AG04449 (cell line): Measurements from ENCODE around the gene HERC4.
"Not testable (repeated sequence)": the region's sequence is repeated elsewhere in the genome, so short reads cannot be mapped to it uniquely, and the experiment has no call there.

Source experiments
- CTCF ChIA-PET: fragments of 350-600 bp; formaldehyde crosslinking; extraction: SDS; loops from one replicate; lab custom pipeline; 2021; ENCODE audit warnings: antibody characterized with exemption; lab: Yijun Ruan, JAX
- POLR2A ChIA-PET: fragments of 400-600, 350-600 bp; formaldehyde crosslinking; extraction: SDS; loops from one replicate; lab custom pipeline; 2020; ENCODE audit warnings: antibody characterized with exemption, inconsistent platforms; lab: Yijun Ruan, JAX
- DNase-seq: peaks from one replicate; pipeline ENCODE4 v3.0.0-alpha.2; 2010; ENCODE audit warnings: low read depth, low spot score
- H3K4me3 ChIP-seq: 2 replicates; pipeline ENCODE4 v1.5.1; 2011; ENCODE audit warnings: low read depth, mild to moderate bottlenecking, control low read depth, low read length
- TF ChIP-seq, protein P1 (sequence below): IDR thresholded peaks from one replicate; pipeline ENCODE4 v1.5.1; 2011; ENCODE audit warnings: mild to moderate bottlenecking, moderate library complexity, low read length, control low read depth, inconsistent platforms; ENCODE audit not compliant: insufficient read depth; ENCODE audit errors: missing control alignments

The HERC4 gene

DNA sequence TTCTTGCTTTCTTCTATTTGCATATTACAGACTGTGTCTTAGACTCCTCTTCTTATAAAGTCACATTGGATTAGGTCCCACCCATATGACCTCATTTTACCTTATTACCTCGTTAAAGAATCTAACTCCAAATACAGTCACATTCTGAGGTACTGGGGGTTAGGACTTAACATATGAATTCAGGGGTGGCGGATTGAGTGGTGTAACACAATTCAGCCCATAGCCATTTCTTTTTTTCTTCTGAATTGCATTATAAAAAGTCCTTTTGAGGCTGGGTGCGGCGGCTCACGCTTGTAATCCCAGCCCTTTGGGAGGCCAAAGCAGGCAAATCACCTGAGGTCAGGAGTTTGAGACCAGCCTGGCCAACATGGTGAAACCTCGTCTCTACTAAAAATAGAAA lies 6.8 kb upstream of the HERC4 start:
- POLR2A ChIA-PET, result no interaction called here
- H3K4me3 ChIP-seq, result no peak overlapping the region
- DNase-seq, result no peak
- TF ChIP-seq, protein P1, sequence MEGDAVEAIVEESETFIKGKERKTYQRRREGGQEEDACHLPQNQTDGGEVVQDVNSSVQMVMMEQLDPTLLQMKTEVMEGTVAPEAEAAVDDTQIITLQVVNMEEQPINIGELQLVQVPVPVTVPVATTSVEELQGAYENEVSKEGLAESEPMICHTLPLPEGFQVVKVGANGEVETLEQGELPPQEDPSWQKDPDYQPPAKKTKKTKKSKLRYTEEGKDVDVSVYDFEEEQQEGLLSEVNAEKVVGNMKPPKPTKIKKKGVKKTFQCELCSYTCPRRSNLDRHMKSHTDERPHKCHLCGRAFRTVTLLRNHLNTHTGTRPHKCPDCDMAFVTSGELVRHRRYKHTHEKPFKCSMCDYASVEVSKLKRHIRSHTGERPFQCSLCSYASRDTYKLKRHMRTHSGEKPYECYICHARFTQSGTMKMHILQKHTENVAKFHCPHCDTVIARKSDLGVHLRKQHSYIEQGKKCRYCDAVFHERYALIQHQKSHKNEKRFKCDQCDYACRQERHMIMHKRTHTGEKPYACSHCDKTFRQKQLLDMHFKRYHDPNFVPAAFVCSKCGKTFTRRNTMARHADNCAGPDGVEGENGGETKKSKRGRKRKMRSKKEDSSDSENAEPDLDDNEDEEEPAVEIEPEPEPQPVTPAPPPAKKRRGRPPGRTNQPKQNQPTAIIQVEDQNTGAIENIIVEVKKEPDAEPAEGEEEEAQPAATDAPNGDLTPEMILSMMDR, result no peak
- CTCF ChIA-PET, result interaction anchor here (1.3 to 8.5 kb wide), 3 partner anchors 58 to 125 kb away, joined by 7 to 347 read pairs (median 9); no protein-coding TSS in a partner anchor

DNA sequence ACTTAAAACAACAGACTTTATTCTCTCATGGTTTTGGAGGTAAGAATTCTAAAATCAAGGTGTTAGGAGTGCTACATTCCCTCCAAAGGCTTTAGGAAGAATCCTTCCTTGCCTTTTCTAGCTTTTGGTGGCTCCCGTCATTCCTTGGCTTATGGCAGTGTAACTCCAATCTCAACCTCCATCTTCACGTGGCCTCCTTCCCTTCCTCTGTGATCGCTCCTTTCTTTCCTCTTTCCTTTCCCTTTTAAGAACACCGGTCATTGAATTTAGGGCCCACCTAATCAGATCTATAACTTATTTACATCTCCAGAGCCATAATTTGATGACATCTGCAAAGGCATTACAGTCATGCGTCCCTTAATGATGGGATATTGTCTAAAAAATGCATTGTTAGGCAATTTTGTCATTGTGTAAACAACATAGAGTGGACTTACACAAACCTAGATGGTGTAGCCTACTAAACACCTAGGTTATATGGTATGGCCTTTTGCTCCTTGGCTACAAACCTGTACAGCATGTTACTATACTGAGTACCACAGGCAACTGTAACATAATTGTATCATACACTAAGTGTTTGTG lies 5.9 kb upstream of the HERC4 start:
- TF ChIP-seq, protein P1, result no peak
- H3K4me3 ChIP-seq, result no peak overlapping the region
- CTCF ChIA-PET, result interaction anchor here (1.3 to 8.5 kb wide), 2 partner anchors 74 to 126 kb away, joined by 7 to 347 read pairs; no protein-coding TSS in a partner anchor
- DNase-seq, result no peak
- POLR2A ChIA-PET, result no interaction called here

DNA sequence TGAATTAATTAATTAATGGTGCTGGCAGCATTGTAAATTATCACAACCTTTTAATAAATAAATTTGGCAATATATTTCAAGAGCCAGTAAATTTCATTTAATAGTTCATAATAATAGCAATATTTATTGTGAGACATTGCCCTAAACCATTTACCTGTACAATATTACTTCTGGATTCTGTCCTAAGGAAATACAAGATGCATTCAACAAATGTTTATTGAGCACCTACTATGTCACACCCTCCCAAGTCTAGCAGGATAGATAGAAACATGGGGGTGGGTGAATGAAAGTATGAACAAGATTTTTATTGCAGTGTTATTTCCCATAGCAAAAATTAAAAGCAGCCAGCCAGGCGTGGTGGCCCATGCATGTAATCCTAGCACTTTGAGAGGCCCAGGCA lies 4.4 kb upstream of the HERC4 start:
- POLR2A ChIA-PET, result no interaction called here
- TF ChIP-seq, protein P1, result no peak
- CTCF ChIA-PET, result interaction anchor here (4.6 kb wide), 1 partner anchor 76 kb away, joined by 50 read pairs; no protein-coding TSS in a partner anchor
- DNase-seq, result no peak
- H3K4me3 ChIP-seq, result no peak overlapping the region

DNA sequence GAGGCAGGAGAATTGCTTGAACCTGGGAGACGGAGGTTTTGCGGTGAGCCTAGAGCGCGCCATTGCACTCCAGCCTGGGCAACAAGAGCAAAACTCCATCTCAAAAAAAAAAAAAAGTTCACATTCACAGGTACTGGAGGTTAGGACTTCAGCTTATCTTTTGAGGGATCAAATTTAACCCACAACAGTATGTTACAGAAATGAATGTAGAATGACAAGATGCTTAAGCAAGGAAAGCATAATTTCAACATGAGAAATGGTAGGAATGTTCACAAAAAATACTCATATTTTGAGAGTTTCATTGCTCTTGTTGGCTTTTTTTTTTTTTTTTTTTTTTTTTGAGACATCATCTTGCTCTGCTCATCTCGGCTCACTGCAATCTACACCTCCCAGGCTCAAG lies 1.9 kb upstream of the HERC4 start:
- ChIA-PET POLR2A (no interaction called here), CTCF (interaction anchor here (1.1 to 4.6 kb wide), 5 partner anchors 79 to 225 kb away, joined by 3 to 50 read pairs (median 4); no protein-coding TSS in a partner anchor)
- H3K4me3 ChIP-seq, result no peak overlapping the region
- TF ChIP-seq, protein P1, result no peak
- DNase-seq, result no peak

DNA sequence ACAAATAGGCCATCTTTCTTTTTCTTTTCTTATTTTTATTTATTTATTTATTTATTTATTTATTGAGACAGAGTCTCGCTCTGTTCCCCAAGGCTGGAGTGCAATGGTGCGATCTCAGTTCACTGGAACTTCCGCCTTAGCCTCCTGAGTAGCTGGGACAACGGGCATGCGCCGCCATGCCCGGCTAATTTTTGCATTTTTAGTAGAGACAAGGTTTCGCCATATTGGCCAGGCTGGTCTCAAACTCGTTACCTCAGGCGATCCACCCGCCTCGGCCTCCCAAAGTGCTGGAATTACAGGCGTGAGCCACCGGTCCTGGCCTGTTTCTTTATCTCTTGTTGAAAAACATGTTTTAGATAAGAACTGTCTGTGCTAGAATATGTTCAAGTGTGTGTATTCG lies 998 bp upstream of the HERC4 start:
- DNase-seq, POLR2A ChIA-PET, H3K4me3 ChIP-seq: not testable (repeated sequence)
- CTCF ChIA-PET, result interaction anchor here (1.4 to 4.6 kb wide), 2 partner anchors 80 to 137 kb away, joined by 5 to 50 read pairs; no protein-coding TSS in a partner anchor

DNA sequence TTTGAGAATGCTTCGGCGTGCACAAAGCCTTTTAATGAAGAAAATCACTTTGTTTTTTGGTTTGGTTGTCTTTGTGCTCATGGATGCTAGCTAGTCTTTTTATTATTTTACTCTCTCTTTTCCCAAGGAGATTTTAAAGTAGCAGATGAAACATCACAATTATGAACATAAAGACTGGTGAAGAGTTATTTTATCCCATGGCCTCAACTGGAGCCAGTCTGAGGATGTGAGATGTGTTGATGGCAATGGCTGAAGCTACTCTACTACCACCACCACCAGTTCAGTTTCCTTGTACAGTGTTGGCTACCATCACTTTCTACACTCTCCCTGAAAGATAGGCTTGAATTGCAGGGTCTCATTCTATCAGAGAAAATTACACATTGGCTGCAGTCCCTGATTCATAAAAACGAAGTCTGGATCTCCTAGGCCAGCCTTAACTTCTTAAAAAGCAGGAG lies 494 bp upstream of the HERC4 start:
- DNase-seq, result no peak
- peak overlapping the region; percentile 42 for H3K4me3 ChIP-seq
- ChIA-PET CTCF (interaction anchor here (1.4 to 4.6 kb wide), 2 partner anchors 80 to 137 kb away, joined by 5 to 50 read pairs; no protein-coding TSS in a partner anchor), POLR2A (no interaction called here)
- TF ChIP-seq, protein P1, result no peak
